T-helper 2 cell treated with Interferon-gamma antibody and Interleukin-4, amounts not matched to agents 100 ng/mL and 5 ng/mL, for 36 hours (primary cell): ENCODE measurements around the gene KCNT2. TPM values are rescaled to one million over a fixed set of nuclear protein-coding genes. Genes with fewer than 3 reads are reported as not detected.

ENCODE experiments used
- intact Hi-C: fragments of 100-400 bp; cut with micrococcal nuclease; formaldehyde crosslinking; loops from one replicate; pipeline ENCODE4 v1.15.1; 2023
- total RNA-seq: library from RNA; stranded (reverse); gene quantifications from 2 replicates; pipeline ENCODE4 v1.2.3, GENCODE V29; 2022

The KCNT2 gene
- total RNA-seq, 1 donor from 2014 or later = not detected

DNA sequence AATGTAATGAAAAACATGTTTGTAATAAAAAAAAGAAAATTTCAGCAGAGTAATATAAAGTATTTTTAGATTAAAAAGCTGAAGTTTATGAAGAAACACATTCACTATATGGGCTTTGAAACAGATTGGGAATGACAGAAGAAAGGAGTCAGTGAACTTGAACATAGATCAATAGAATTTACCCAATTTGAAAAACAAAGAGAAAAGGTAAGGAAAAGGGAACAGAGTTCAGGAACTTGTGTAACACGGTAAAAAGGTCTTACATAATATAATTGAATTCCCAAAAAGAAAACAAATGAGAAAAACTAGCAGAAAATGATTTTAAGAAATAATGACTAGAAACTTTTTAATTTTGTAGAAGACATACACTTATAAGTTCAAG is 206.8 kb downstream of the KCNT2 start:
- intact Hi-C loops = no loop called here

DNA sequence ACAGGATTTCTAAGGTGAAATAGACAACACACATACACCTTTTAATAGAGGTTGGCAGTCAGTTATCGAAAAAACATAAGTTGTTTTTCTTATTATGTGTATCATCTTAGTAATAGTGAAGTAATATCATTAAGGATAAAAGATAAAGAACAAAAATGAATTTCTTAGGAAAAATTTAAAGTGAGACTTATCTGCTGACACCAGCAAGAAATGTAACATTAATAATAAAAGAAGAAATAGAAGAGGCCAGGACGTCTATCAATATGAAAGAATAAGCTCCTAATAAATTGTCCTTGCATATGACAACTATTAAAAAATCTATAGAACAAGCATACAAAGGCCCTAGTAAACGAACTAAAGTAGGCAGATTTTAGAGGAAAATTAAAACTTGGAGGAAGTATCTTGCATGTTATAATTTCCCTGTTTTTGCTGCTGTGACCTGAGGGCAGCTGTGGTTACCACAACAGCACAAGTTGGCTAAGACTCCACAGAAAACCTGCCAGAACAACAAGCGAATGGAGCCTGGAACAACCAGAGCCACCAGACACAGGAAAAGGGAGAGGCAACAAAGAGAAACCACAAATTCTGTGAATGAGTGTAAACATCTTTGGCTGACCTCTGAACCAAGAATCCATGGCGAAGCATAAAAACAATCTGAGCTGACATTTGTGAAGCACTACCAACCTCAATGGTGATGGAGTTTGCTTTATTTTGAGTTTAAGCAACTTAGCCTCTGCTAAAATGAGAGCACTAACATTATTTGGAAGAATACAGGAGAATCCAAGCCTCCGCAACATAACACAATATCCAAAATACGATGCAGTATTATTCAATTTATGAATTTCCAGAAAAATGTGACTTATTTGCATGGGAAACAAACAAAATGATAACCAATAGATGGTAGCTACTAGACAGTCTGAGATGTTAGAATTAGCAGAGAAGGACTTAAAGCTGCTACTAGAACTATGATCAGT is 207.5 kb downstream of the KCNT2 start:
- intact Hi-C loops = no loop called here

DNA sequence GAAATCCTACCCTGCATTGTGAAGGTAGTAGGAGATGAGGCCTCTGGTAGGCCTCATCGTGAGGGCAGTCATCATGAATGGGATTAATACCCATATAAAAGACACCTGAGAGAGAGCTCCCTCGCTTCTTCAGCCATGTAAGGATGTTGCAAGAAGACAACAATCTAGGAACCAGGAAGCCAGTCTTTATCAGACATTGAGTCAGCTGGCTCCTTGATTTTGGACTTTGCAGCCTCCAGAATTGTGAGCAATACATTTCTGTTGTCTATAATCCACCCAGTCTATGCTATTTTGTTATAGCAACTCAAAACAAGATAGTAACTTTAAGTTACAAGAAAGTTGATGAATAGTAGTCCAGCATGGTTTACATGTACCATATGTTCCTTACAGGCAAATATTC is 208.5 kb downstream of the KCNT2 start:
- intact Hi-C loops = no loop called here

DNA sequence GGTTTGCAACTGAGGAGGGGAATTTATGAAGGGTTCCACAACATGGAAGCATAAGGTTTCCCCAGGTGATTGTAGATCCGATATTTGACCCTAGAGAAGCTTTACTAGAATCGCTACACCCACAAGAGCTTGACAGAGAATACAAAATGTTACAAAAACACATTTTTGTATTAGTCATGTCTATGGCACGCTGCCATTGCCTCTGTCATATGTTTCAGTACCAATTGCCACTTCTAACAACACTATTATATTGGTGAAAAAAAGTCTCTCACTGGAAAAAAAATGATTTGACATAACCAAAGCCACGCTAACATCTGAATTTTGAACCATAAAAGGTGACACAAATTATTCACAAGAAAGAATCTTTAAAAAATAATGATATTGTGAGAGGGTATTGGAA is 214.5 kb downstream of the KCNT2 start:
- intact Hi-C loops = no loop called here

DNA sequence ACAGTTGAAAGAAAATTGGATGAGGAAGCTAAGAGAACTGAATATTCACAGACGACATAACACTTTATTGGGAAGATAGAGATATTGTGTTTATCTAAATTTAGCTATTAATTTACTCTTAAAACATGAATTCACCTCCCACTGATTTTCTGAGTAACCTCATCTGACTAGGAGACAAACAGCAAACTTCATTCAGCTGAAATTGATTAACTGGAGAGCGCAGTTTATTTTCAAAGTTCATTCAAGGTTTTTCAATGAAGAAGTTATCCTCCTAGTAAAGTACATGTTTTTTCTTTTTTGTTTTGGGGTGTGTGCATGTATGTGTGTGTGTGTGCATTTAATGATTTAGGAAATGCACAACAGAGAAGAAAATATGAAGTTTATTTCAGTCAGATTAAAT is 215.0 kb downstream of the KCNT2 start:
- intact Hi-C loops = no loop called here

DNA sequence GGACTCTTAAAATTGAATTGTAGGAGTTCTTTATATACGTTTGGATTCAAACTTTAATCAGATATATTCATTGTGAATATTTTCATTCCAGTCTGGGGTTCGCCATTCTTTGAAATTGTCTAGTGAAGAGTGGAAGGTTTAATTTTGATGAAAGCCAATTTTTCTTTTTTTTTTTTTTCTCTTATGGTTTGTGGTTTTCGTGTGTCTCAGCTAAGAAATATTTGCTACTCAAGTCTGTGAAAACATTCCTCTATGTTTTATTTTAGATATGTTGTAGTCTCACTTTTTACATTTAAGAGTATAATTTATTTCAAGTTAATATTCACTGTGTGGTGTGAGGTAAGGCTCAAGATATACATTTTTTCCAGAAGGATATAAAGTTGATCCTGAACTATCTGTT is 220.5 kb downstream of the KCNT2 start:
- intact Hi-C loops = no loop called here

DNA sequence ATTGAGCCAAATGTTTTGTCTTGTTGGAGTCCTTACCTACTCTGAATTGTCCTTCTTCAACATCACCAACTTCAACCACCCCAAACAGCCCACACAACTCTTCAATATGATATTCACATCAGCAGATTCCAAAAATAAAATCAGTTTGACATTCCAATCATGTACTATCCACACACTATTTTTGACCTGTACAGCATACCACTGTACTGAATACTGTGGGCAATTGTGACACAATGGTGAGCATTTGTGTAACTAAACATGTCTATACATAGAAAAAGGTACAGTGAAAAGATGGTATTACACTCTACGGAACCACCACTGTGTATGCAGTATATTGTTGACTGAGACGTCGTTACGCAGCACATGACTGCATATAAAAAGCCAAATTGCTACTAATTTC is 223.1 kb downstream of the KCNT2 start:
- intact Hi-C loops = no loop called here

DNA sequence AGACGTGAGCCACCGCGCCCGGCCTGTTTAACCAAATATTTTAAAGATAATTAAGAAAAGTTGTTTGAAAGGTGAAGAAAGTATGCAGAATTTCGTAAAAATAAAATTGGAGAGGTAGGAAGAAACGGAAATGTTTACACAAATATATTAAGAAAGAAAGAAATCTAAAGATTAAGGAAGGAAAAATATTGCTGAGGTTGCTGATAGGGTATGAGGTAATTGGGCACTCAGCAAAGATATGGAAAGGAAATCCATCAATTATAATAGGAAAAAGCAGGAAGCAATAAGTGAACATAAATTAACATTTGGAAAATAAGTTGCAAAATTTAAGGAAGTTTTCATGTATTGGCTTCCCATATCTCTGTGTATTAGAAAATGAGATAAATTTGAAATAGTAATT is 225.9 kb downstream of the KCNT2 start:
- intact Hi-C loops = no loop called here

DNA sequence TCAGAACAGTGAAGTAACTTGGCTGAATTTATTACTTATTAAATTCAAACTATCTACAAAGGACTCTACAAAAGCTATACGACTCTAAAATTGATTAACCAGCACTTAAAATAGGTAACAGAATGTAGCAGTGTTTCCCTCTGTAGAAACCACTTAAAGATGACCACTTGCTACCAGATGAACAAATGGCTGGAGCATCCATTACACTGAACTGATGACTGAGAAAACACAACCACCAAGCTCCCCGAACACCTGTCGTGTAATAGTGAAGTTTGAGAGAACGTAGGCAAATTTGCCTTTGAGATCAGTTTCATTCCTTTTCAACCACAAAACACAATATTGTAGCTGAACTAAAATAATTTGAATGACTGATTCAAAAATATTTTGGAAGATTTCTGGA is 226.7 kb downstream of the KCNT2 start:
- intact Hi-C loops = no loop called here

DNA sequence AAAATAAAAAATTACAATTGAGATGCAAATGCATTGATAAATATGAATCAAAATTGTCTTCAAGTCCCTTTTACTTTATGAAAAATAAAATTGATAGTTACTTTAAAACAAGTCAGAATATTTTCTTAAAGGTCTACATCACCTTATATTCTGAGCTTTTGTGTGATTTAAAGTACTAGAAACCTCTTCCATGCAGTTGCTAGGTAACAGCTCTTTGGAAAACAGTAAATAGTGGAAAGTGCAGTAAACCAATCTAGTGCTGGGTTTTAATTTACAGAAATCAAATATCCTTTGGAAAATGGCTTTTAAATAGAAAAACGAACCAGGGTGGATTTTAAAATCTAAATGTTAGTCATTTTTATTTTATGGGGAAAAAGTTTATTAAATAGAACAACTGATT is 227.9 kb downstream of the KCNT2 start:
- intact Hi-C loops = no loop called here

DNA sequence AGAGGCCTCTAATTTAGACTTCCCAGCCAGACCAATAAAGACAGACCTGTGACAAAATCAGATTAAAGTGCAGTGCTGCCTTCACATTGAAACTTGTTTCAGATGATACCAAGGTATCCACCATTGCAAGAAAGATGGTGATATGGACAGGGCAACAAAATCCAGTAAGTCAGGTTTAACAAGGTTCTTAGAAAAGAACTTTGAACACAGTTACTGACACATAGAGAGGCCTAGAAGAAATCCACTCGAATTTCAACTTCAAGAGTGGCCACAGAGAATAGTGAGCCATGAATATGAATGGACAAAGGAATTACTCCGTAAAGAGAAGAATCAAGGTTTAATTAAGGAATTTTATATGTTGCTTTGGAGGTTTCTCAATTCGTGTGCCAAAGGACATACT is 230.4 kb downstream of the KCNT2 start:
- intact Hi-C loops = no loop called here

DNA sequence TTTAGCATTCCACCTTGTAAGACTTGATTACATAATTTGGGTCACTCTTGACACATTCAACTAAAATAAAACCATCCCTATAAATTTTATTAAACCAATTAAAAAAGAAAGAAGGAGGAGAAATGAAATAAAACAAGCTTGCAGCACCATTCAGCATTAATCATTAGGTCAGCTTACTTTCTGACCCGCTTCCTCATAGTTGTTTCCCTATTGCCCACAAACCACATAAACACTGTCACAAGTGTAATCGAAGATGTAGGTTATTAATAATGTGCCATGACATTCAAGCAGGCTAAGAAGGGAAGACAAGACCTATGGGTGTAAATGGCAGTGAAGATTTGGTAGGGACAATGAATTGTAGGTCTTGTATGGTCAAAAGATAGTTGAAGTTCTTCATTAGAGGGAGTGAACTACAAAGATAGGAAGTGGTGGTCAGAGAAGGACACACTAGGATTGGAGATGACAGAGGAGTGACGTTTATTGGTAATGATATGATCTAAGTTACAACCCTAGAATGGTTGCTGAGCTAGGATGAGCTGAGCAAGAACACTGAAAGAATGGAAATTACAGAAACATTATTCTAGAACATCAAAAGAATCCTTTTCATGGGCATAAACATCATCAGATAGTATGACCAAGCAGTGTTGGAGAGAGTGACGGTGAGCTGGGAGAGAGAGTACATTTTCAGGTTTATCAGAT is 231.5 kb downstream of the KCNT2 start:
- intact Hi-C loops = no loop called here

DNA sequence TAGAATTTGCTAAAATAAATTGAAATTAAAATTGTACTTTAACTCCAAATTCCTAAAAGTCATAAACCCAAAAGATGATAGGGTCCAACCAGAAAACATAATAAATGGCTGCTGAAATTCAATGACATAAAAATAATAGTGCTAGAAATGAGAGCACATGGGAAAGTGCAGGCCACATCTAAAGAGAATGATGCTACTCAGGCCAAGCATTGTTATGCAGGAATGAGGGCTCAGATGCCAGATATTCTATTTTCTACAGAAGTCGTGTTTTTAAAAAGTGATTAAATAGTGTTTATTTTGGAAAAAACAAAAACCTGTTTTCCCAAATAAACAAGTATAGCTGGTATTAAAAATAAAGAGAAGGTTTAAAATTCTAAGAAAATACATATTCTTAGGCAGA is 234.4 kb downstream of the KCNT2 start:
- intact Hi-C loops = loop anchor here (1.0 to 5.0 kb wide), 2 partner anchors 226 to 288 kb away; no protein-coding TSS in a partner anchor

DNA sequence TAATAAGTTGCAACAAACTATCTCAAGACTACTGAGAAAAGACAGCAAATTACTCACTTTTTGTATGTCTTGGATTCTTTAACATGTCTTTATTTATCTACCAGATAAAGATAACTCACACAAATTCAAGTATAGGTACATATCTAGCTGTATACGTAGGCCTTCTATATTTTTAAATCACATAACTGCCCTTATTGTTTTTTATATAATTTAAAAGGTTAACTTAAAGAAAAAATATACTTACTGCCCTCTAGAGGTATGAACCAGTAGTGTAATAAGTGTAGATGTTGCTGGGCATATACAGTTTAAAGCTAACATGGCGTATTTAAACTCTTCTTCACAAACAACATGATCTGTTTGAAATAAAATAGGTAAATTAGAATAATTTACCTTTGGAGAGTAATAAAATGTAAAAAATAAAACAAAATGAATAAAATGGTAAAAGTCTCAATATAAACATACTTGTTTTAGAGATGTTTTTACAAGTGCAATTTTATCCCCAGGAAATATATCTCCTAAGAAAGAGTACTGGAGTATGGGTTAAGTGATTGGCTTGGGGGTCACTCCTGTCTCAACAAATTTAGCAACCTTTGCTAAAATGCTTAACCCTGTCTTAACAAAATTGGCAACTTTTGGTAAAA is 235.2 kb downstream of the KCNT2 start:
- intact Hi-C loops = loop anchor here (1.0 to 5.0 kb wide), 2 partner anchors 226 to 288 kb away; no protein-coding TSS in a partner anchor

DNA sequence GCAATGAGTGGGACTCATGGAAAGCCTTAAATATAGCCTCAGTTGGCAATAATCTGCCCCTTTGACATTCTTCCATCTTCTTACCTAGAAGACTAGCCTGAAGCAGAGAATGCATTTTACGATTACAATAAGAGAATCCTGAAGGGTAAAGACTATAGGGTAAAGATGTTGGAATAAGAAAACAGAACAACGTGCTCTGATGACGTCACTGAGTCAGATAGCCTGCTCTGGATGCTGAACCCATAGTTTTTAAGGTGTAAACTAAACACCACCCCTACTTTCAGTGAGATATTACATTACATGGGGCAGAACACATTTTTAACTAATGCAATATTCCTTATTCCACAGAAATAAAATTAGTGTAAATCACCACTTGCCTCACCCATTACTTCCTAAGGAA is 240.4 kb downstream of the KCNT2 start:
- intact Hi-C loops = no loop called here

DNA sequence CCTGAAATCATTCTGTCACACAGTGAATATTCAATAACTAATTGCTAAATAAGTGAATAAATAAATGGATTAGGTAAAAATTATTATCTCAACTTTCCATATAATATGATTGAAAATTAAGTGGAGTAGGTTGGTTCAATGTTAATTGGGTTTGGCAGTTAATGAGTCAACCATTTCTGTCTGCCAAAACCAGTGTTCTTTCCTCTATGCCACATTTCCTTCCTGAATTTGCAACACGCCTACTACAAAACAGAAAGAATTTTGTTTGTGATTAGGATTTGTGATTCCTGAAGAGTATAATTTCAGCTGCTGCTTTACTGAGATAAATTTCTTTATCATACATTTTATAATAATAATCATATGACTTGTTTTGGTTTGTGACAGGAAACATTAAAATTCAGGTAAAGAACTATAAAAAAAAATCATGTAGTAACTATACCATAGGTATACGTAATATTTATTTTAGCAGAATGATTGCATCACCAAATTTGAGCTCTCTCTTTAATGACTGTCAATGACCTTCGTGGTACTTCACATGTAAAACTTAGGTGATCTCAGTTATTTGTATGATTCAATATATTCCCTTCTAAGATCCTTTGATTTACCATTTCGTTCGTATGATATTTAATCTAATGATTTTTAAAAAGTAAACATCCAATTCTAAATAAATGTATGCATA is 241.3 kb downstream of the KCNT2 start:
- intact Hi-C loops = no loop called here

DNA sequence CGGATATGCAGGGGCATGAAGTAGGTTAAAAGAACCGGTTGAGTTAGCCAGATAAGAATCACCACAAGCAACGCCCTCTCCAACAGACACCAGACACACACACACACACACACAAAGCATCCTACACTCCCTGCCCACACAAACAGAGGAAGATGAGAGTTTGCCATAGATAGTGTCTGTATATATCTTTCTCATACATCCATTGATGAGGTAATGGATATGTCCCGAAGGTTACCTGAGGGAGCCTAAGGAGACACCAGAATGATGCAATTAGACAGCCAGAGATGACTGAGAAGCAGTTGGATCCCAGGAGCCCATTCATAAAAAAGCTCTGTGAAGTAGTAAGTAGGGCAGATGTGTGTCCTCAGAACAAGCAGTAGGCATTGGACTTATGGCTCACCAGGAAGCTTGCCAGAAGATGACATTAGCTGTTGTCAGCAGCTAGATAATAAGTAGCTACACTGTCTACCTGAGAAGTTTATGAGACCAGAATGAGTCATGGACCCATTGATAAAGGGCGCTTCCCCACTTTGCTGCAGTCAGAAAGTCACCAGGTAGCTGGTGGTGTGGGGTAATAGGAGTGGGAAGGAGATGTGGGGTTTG is 247.0 kb downstream of the KCNT2 start:
- intact Hi-C loops = no loop called here

DNA sequence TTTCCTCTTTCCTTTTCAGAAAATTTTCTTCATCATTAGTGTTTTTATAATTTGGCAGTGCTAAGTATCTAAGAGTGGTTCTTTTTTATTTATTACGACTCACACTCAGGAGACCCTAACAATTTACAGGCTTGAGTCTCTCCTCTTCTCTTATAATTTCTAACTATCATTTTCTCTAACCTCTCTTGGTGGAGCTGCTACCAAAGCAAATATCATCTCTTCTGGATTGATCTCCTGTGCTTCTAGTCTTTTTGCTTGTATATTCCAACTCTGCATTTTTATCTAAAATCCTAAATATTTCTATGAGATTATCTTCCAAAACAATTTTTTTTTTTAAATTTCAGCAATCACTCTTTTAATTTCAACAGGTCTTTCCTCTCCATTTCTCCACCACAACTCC is 250.3 kb downstream of the KCNT2 start:
- intact Hi-C loops = loop anchor here (5.0 kb wide), 1 partner anchor 304 kb away; no protein-coding TSS in a partner anchor

DNA sequence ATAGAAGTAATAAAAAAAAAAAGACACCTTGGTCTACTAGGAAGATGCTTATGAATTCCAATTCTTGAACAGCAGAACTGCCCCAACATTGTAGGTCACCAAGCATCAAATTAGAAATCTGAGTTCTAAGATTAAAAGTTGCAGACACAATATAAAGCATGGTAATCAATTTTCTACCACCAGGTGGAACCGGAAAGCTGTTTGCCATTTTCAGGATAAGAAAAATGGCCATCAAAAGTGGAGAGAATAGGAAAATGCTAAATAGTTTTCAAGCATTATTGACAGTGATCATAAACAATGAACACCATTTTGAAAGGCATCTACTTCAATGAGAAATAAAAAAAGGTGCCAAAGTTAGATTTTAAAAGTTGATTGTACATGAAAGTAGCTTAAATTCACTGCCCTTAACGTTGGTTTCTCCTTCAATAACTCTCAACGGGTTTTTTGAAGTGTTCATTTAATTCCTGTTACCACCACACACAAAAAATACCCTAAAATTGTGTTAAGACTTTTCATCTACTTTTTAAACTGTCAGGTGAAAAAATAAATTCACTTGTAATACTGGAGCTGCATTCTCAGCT is 252.9 kb downstream of the KCNT2 start:
- intact Hi-C loops = loop anchor here (5.0 kb wide), 1 partner anchor 307 kb away; no protein-coding TSS in a partner anchor

DNA sequence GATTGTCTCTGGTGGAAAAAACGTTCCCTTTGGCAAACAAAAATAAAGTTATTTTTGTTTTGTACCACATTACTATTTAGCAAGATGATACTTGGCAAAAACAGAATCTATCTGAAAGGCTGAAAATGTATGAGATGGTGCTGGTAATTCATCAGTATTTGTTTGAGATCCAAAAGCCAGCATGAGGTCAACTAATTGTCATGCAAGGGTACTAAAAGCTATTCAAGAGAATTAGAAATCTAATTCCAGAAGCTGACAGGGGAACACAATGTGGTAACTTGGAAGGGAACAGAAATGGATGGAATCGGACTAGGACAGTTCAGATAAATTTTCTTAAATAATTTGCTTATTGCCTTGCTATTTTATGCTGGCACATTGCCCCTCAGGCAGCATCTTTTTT is 263.8 kb downstream of the KCNT2 start:
- intact Hi-C loops = no loop called here

DNA sequence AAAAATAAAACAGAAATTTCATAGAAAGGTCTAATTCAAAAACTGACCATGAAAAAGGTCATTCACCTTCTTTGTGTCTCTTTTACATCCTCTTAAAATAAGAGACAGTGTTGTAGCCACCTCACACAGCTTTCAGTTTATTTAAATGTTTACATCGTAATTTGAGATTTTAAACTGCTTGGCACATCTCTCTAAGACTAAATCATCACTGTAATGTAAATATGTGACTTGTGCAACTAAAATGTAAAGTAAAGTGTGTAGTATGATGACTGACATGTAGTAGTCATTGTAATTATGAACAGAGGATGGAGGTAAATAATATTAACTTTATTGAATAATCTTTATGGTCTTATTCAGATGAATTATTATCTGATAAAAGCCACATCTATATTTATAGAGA is 283.9 kb downstream of the KCNT2 start:
- intact Hi-C loops = no loop called here
